GM23248 (cell line): ENCODE data around the gene SGCG. TPM values are rescaled to one million over a fixed set of nuclear protein-coding genes. Genes with fewer than 3 reads are reported as not detected.

Experiments used
- DNase-seq: peaks from one replicate; pipeline ENCODE4 v3.0.0-alpha.2; 2015
- H2AFZ ChIP-seq: fragments of 200-600 bp; sonication (generic); 2 replicates; pipeline ENCODE4 v1.6.1; 2016; ENCODE audit warnings: antibody characterized with exemption
- H3F3A ChIP-seq: fragments of 200-600 bp; sonication (generic); 2 replicates; pipeline ENCODE4 v1.6.1; 2016; ENCODE audit warnings: mild to moderate bottlenecking, antibody characterized with exemption, mixed run types; ENCODE audit not compliant: insufficient read depth
- H3K27ac ChIP-seq: fragments of 200-600 bp; sonication (generic); 2 replicates; pipeline ENCODE4 v1.5.1; 2016; ENCODE audit warnings: mild to moderate bottlenecking
- H3K27me3 ChIP-seq: fragments of 200-600 bp; sonication (generic); replicated peaks from 2 replicates; pipeline ENCODE4 v1.6.1; 2016; ENCODE audit warnings: mild to moderate bottlenecking; ENCODE audit not compliant: insufficient read depth
- H3K36me3 ChIP-seq: fragments of 200-600 bp; sonication (generic); 2 replicates; pipeline ENCODE4 v1.6.1; 2016; ENCODE audit warnings: low read depth, mild to moderate bottlenecking
- H3K4me1 ChIP-seq: fragments of 200-600 bp; sonication (generic); 2 replicates; pipeline ENCODE4 v1.6.1; 2016; ENCODE audit warnings: mild to moderate bottlenecking; ENCODE audit not compliant: insufficient read depth
- H3K4me2 ChIP-seq: fragments of 200-600 bp; sonication (generic); one replicate; pipeline ENCODE4 v1.6.1; 2016; ENCODE audit warnings: mild to moderate bottlenecking; ENCODE audit not compliant: unreplicated experiment
- H3K4me3 ChIP-seq: fragments of 200-600 bp; sonication (generic); 2 replicates; pipeline ENCODE4 v1.5.1; 2016; ENCODE audit warnings: mild to moderate bottlenecking
- H3K79me2 ChIP-seq: fragments of 200-600 bp; sonication (generic); 2 replicates; pipeline ENCODE4 v1.6.1; 2016; ENCODE audit warnings: mild to moderate bottlenecking; ENCODE audit not compliant: insufficient read depth
- H3K9ac ChIP-seq: fragments of 200-600 bp; sonication (generic); 2 replicates; pipeline ENCODE4 v1.6.1; 2016; ENCODE audit warnings: mild to moderate bottlenecking
- H3K9me2 ChIP-seq: fragments of 200-600 bp; sonication (generic); 2 replicates; pipeline ENCODE4 v1.6.1; 2016; ENCODE audit warnings: mixed run types, mild to moderate bottlenecking, moderate library complexity; ENCODE audit not compliant: insufficient read depth
- H3K9me3 ChIP-seq: fragments of 200-600 bp; sonication (generic); one replicate; pipeline ENCODE4 v1.6.1; 2017; ENCODE audit warnings: low read depth
- H4K20me1 ChIP-seq: fragments of 200-600 bp; sonication (generic); 2 replicates; pipeline ENCODE4 v1.6.0; 2016; ENCODE audit not compliant: insufficient read depth
- EZH2 ChIP-seq: fragments of 200-600 bp; sonication (generic); IDR thresholded peaks from 2 replicates; pipeline ENCODE4 v1.6.1; 2018; ENCODE audit warnings: antibody characterized with exemption, mild to moderate bottlenecking; ENCODE audit not compliant: insufficient read depth, poor library complexity, severe bottlenecking
- EZH2phosphoT487 ChIP-seq: fragments of 200-600 bp; sonication (generic); IDR thresholded peaks from 2 replicates; pipeline ENCODE4 v1.6.1; 2018; ENCODE audit warnings: antibody characterized with exemption, moderate library complexity, mild to moderate bottlenecking, low read depth; ENCODE audit not compliant: insufficient read depth
- whole genome bisulfite sequencing, 2 experiments: methylation state at CpG; one replicate each; pipeline ENCODE4 v1.1.6; 2015 to 2017; ENCODE audit warnings: low lambda C conversion rate in 2 of 2, low coverage in 1 of 2; ENCODE audit errors: missing lambda C conversion rate in 2 of 2; 5-methylcytosine and 5-hydroxymethylcytosine counted together
- in situ Hi-C: fragments of 300-500 bp; cut with MboI; formaldehyde crosslinking; loops from 2 replicates; pipeline ENCODE4 v1.15.0; 2020
- polyA plus RNA-seq: library from polyadenylated mRNA; unstranded; fragments of >200 nt; fragmentation: Nextera tagmentation; extraction: Ambion mirVana; gene quantifications from 2 replicates; pipeline ENCODE4 v1.2.1, GENCODE V29; 2016
- total RNA-seq: library from RNA; depleted of rRNA; stranded (reverse); fragments of >200 nt; shearing (Covaris generic); gene quantifications from 2 replicates; pipeline ENCODE4 v1.2.3, GENCODE V29; 2014

SGCG gene
- total and polyA plus RNA-seq, 2 experiments from 2014 or later: 2.9 to 4.5 TPM

DNA sequence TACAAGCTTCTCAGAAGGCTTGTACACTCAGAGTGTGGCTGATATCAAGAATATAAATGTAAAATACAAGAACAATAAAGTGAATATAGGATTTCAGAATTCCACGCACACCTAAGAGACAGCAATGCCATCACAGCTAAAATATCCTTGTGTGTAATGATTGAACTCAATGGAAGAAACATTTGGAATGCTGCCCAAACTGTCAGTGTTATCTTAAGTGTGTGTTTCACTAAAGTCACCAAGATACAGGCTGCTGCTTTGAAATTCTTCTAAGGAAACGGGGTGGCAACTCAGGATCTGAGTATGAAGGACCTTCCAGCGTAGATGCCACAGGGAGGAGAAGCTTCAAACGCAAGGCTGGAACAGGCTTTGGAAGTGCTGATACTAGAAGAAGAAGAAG, 86.8 kb downstream of the SGCG start:
- Histone ChIP-seq H3K4me3 (no peak overlapping the region), H3K4me1 (no peaks in the 10 kb centered on the region), H3K9me2 (no peaks in the 10 kb centered on the region), H3K27ac (no peak overlapping the region), H2AFZ (no peak overlapping the region), H3K36me3 (no peaks in the 10 kb centered on the region), H3K9ac (no peak overlapping the region), H3K9me3 (no peaks in the 10 kb centered on the region), H4K20me1 (no peaks in the 10 kb centered on the region), H3F3A (no peaks in the 10 kb centered on the region), H3K79me2 (no peaks in the 10 kb centered on the region), H3K4me2 (no peak overlapping the region), H3K27me3 (no peaks in the 10 kb centered on the region)
- in situ Hi-C loops: no loop called here
- TF ChIP-seq EZH2phosphoT487 (no peak), EZH2 (no peak)
- 71% methylated on average over 4 of the region's 4 CpGs for WGBS, 2 experiments
- no peak for DNase-seq

GRCh38 chr13:23268441-23268840, 87.7 kb downstream of the SGCG start:
- no peaks in the 10 kb centered on the region for H3K36me3 ChIP-seq
- DNase-seq: no peak
- H2AFZ ChIP-seq: no peak overlapping the region
- 28 to 47% methylated on average over 1 of the region's 1 CpG for WGBS, 2 experiments
- no peaks in the 10 kb centered on the region for H3F3A ChIP-seq
- no peaks in the 10 kb centered on the region for H3K4me1 ChIP-seq
- no peaks in the 10 kb centered on the region for H3K9me3 ChIP-seq
- TF ChIP-seq EZH2phosphoT487: no peak
- no peak for TF ChIP-seq EZH2
- no peak overlapping the region for H3K4me3 ChIP-seq
- H4K20me1 ChIP-seq: no peaks in the 10 kb centered on the region
- H3K9me2 ChIP-seq: no peaks in the 10 kb centered on the region
- no peak overlapping the region for H3K4me2 ChIP-seq
- no peak overlapping the region for H3K27ac ChIP-seq
- no peaks in the 10 kb centered on the region for H3K79me2 ChIP-seq
- no peak overlapping the region for H3K9ac ChIP-seq
- in situ Hi-C loops: no loop called here
- no peaks in the 10 kb centered on the region for H3K27me3 ChIP-seq

GRCh38 chr13:23271331-23271730, 90.6 kb downstream of the SGCG start:
- no peaks in the 10 kb centered on the region for H3K4me1 ChIP-seq
- in situ Hi-C loops: no loop called here
- WGBS, 2 experiments: 86 to 87% methylated on average over 3 of the region's 3 CpGs
- no peaks in the 10 kb centered on the region for H3F3A ChIP-seq
- no peaks in the 10 kb centered on the region for H3K27me3 ChIP-seq
- no peaks in the 10 kb centered on the region for H3K36me3 ChIP-seq
- no peaks in the 10 kb centered on the region for H4K20me1 ChIP-seq
- TF ChIP-seq EZH2 (no peak), EZH2phosphoT487 (no peak)
- H3K27ac ChIP-seq: no peak overlapping the region
- H3K4me2 ChIP-seq: no peak overlapping the region
- no peak for DNase-seq
- H3K9me3 ChIP-seq: no peaks in the 10 kb centered on the region
- no peak overlapping the region for H3K9ac ChIP-seq
- no peak overlapping the region for H2AFZ ChIP-seq
- H3K79me2 ChIP-seq: no peaks in the 10 kb centered on the region
- H3K9me2 ChIP-seq: no peaks in the 10 kb centered on the region
- H3K4me3 ChIP-seq: no peak overlapping the region

- no peak for TF ChIP-seq EZH2
- TF ChIP-seq EZH2phosphoT487: no peak
- Histone ChIP-seq H4K20me1 (no peaks in the 10 kb centered on the region), H3K9me3 (no peaks in the 10 kb centered on the region), H3K4me3 (no peak overlapping the region), H3K27ac (no peak overlapping the region), H3K4me1 (no peaks in the 10 kb centered on the region), H3K79me2 (no peaks in the 10 kb centered on the region), H3K27me3 (no peaks in the 10 kb centered on the region), H3K36me3 (no peaks in the 10 kb centered on the region), H2AFZ (no peak overlapping the region), H3F3A (no peaks in the 10 kb centered on the region), H3K9ac (no peak overlapping the region), H3K9me2 (no peaks in the 10 kb centered on the region), H3K4me2 (no peak overlapping the region)
- in situ Hi-C loops: no loop called here
- DNase-seq: no peak
- 79 to 82% methylated on average over 3 of the region's 3 CpGs for WGBS, 2 experiments
These were observed 92.7 kb downstream of the SGCG start for GRCh38 chr13:23273498-23273897.

GRCh38 chr13:23279321-23279720, 98.5 kb downstream of the SGCG start:
- Histone ChIP-seq H3K36me3 (no peaks in the 10 kb centered on the region), H3K79me2 (no peaks in the 10 kb centered on the region), H4K20me1 (no peaks in the 10 kb centered on the region), H3K4me3 (no peak overlapping the region), H3K27me3 (no peaks in the 10 kb centered on the region), H3K9ac (no peak overlapping the region), H3K9me2 (no peaks in the 10 kb centered on the region), H3F3A (no peaks in the 10 kb centered on the region), H3K4me2 (no peak overlapping the region), H3K27ac (no peak overlapping the region), H2AFZ (no peak overlapping the region), H3K9me3 (no peaks in the 10 kb centered on the region), H3K4me1 (no peaks in the 10 kb centered on the region)
- in situ Hi-C loops: no loop called here
- WGBS, 2 experiments: 68 to 71% methylated on average over 5 of the region's 5 CpGs
- TF ChIP-seq EZH2 (no peak), EZH2phosphoT487 (no peak)
- no peak for DNase-seq
